Stimulated activated CD8-positive, alpha-beta memory T cell treated with anti-CD3 and anti-CD28 coated beads, Interleukin-7, amount 100 ng/mL, for 48 hours (primary cell): ENCODE results near the gene VPS9D1.
"Not testable (repeated sequence)": the region's sequence is repeated elsewhere in the genome, so short reads cannot be mapped to it uniquely, and the experiment has no call there.

Source experiments
- DNase-seq, 2 donors: peaks; one replicate each; pipeline ENCODE4 v3.0.0-alpha.2; 2020; ENCODE audit warnings: low read depth in 1 of 2; ENCODE audit errors: extremely low read depth in 1 of 2

VPS9D1 gene

DNA sequence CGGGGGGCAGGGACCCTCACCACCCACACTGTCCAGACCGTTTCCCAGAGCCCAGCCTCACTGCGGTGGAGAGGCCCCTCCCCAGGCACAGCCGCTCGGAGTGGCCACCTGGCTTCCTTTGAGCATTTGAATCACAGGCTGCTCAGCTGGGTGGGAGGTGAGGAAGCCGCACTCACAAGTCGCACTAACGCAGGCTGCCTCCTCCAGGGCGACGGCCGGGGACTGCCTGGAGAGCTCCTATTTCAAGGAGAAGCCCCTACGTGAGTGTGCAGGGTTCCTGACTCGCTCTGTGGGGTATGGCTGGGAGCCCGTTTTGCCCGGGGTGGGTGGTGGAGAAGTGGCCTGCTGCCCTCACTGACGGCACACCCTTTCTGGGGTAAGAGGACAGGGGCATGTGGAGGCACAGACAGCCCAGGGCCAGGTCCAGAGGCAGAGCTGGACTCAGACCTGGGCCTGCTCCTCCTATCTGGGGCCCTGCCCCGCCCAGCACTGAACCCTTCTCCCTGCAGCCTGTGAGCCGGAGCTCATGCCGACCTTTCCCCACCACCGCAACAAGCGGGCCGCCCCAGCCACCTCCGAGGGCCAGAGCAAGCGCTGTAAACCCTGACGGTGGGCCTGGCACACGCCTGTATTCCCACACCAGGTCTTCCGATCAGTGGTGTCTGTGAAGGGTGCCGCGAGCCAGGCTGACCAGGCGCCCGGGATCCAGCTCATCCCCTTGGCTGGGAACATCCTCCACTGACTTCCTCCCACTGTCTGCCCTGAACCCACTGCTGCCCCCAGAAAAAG lies 25.4 kb downstream of the VPS9D1 start:
- DNase-seq, result no peak

DNA sequence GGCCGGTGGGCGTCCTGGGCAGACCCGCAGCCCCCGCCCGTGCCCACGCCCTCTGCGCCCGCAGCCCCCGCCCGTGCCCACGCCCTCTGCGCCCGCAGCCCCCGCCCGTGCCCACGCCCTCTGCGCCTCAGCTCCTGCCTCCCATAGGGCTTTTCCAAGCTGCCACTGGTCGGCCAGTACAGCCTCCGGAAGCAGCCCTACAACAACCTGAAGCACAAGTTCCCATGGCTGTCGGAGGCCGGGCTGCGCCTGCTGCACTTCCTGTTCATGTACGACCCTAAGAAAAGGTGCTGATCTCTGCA lies 26.0 kb downstream of the VPS9D1 start:
- DNase-seq, result not testable (repeated sequence)

DNA sequence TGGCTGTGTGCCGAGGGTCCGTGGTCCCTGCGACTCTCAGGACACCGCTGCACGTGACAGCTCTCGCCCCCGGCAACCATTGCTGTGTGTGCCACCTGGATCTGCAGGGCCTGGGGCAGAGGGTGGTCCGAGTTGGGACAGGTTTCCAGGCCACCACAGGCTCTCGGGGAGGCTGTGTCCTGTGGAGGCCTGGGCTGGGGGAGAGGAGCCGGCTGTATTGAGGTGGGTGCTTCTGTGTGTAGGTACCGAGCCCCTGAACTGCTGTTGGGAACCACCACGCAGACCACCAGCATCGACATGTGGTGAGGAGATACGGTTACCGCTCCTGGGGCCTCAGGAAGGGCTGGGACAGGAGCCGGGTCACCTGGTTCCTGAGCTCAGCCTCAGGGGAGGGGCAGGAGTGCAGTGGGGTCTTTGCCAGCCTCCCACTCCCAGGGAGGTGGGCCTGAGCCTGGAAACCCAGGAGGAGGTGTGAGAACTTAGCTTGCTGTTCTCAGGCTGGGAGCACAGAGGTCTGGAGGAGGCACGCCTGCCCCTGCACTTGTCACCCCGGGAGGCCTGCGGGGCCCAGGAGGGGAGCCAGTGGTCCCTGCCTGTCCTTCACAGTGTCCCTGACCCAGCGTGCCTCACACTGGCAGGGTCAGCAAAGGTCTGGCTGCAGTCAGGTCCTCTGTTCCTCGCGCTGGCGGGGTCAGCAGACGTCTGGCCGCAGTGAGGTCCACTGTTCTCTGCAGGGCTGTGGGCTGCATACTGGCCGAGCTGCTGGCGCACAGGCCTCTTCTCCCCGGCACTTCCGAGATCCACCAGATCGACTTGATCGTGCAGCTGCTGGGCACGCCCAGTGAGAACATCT lies 26.5 kb downstream of the VPS9D1 start:
- DNase-seq, result no peak

DNA sequence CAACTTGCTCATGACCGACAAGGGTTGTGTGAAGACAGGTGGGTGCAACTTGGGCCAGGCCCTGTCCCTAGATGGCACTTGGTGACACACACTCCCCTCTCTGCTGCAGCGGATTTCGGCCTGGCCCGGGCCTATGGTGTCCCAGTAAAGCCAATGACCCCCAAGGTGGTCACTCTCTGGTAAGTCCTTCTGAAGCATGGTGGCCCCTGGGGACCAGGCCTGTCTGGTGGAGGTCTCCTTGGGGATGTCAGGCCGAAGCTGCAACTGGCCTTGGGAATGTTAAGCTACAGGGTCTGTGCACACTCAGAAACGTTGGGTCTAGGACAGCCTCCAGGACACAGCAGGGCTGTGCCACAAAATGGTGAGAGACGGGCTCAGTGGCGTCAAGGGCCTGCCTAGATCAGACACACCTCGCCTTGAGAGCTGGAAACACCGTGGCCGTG lies 27.4 kb downstream of the VPS9D1 start:
- DNase-seq, result no peak

DNA sequence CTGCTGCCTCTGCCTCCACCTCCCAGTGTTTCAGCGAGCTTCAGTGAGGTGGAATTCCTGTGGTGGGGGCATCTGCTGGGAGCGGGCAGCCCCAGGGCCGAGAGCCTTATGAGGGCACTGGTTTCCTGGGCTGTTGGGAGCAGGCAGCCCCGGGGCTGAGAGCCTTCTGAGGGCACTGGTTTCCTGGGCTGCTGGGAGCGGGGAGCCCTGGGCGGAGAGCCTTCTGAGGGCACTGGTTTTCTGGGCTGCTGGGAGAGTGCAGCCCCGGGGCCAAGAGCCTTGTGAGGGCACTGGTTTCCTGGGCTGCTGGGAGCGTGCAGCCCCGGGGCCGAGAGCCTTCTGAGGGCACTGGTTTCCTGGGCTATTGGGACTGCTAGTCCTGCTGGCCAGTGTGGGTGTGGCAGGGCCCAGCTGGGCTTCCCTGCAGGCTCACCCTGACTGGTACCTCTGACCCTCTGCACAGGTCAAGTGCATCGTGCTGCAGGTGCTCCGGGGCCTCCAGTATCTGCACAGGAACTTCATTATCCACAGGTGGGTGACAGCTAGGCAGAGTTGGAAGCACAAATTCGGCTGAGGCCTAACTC lies 28.6 kb downstream of the VPS9D1 start:
- no peak for DNase-seq

DNA sequence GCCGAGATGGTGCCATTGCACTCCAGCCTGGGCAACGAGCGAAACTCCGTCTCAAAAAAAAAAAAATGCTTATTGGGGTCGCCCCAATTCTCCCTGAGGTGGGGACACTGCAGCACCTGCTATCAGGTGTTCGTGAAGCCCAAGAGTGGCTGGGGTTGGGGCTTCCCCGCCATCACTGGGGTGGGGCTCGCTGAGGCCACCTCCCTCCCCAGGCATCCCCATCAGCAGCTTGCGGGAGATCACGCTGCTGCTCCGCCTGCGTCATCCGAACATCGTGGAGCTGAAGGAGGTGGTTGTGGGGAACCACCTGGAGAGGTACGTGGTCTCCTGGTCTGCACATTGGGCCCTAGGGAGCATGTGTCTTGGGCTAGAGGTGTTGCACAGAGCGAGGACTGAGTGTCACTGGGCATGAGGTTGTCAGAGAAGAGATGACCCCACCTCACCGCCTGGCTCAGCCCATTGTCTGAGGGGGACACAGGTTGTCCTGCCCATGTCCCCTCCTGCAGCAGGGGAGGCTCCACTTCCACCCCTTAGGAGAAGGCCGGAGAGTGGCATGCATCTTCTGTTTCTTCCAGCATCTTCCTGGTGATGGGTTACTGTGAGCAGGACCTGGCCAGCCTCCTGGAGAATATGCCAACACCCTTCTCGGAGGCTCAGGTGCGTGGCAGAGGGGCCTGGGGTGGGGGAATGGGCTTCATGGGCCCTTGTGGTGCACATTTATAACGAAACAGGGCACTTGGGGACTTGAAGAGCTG lies 29.3 kb downstream of the VPS9D1 start:
- no peak for DNase-seq

- DNase-seq, result no peak
Observed at GRCh38 chr16:89690392-89690901, 30.3 kb downstream of the VPS9D1 start.

- not testable (repeated sequence) for DNase-seq
Observed at GRCh38 chr16:89689621-89690020, 31.1 kb downstream of the VPS9D1 start.

DNA sequence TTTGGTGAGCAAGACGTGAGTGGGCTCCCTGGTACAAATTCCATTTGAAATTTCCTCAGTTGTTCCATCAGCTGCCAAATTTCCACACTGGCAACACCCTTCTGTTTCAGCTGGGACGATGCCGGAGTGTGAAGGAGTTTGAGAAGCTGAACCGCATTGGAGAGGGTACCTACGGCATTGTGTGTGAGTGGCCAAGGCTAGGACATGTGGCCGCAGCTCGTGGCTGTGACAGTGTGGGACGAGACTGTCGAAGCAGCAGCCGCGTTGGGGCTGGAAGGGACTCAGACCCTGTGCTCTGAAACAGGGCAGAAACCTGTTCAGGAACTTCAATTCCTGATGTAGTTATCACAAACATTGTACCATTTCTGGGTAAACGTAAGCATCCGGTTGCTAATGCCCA lies 31.6 kb downstream of the VPS9D1 start:
- no peak for DNase-seq

DNA sequence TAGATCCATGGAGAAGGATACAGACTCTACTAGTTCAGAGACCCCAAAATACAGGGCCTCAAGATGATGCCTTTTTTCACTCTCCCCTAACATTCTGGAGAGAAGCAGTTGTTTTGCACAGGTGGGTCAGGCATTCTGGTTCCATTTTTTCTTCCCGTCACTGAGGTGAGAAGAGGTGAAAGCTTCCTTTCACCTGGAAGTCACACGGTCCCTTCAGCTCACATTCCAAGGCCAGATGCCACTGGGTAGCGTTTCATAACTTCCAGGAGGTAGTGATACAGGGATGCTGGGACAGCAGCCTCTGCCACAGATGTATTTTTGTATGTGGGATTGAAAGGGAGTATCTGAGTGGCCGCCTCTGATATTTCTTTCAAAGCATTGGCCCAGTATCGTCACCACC lies 32.3 kb downstream of the VPS9D1 start:
- DNase-seq, result no peak

DNA sequence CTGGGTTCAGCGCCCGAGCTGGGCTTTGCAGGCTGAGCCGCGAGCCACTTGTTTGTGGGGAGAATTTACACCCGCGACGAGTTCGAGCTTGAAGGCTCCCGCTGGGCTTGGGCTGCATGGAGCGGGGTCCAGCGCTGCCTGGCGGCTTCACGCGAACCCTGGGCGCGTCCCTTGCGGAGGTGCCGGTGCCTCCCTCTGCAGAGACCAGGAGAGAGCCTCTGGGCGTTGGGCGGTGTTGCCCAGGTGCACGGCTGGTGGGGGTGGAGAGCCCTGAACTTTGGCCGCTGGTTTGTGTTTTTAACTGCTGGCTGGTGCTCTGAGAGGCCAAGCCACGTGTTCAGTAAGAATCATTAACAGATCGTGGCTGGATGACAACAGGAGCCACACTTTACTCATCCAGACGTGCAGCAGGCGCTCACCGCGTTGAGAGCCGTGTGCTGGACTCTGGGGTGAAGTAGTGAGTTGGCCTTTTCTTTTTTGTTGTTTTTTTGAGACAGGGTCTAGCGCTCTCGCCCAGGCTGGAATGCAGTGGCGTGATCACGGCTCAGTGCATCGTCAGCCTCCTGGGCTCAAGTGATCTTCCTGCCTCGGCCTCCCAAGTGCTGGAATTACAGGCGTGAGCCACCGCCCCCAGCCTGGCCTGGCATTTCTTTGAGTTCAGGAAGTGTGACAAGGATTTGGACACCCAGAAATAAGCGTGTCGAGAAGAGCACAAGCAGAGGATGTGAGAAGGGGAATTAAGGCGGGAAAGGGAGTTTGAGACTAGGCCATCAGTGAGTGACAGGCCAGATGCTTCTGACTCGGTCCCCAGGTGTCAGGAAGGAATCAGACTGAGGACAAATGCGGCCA lies 33.4 kb downstream of the VPS9D1 start:
- no peak for DNase-seq

- DNase-seq, result peak; percentile 73 to 83
Observed at GRCh38 chr16:89686520-89687091, 34.1 kb downstream of the VPS9D1 start, which contains the start of gene CDK10. TSS of gene CDK10 (plus strand) at chr16:89686689. CDS start at chr16:89686711, 22 bp downstream.

DNA sequence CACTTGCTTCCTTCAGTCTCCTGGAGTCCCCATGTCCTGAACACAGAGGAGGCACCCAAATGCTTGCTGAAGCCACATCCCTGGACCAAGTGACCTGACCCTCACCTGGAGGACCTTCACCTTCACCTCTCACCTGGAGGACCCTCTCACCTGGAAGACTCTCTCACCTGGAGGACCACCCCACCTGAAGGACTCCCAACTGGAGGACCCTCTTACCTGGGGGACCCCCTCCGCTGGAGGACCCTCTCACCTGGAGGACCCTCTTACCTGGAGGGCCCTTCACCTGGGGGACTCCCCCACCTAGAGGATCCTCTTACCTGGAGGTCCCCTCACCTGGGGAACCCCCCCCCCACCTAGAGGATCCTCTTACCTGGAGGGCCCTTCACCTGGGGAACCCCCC lies 34.8 kb downstream of the VPS9D1 start:
- DNase-seq, result no peak

GRCh38 chr16:89678258-89678657 lies 42.4 kb downstream of the VPS9D1 start:
- DNase-seq, result no peak

DNA sequence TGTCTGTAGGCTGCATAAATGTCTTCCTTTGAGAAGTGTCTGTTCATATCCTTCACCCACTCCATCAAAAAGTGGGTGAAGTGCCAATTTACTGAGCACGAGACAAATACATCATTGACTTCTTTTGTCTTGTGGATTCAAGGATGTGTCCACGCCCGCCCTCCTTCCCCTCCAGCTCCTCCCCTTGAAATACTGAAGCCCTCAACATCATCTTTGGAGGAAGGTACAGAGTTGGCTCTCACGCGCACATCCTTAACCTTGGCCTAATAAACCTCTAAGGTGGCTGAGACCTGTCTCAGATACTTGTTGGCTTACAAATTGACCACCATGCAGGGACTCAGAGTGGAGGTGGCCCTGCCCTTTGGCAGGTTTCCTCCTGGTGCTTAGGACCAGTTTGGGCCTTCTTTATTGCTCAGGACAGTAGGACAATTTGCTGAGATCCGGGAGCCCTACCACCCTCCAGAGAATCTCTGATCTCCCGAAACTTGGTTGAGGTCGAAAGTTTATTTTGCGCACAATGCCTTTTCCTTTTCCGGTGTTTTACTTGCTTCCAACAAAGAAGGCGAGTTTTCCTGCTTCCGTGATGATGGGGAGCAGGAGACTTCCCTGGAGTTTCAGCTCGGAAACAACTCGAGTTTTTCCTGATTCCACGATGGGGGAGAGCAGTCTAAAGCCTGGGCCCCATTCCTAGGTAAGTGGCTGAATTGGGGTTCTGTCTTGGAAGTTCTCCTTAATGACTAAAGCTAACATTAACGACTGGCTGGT lies 48.3 kb downstream of the VPS9D1 start:
- DNase-seq, result no peak

GRCh38 chr16:89671565-89671964 lies 49.1 kb downstream of the VPS9D1 start:
- not testable (repeated sequence) for DNase-seq

DNA sequence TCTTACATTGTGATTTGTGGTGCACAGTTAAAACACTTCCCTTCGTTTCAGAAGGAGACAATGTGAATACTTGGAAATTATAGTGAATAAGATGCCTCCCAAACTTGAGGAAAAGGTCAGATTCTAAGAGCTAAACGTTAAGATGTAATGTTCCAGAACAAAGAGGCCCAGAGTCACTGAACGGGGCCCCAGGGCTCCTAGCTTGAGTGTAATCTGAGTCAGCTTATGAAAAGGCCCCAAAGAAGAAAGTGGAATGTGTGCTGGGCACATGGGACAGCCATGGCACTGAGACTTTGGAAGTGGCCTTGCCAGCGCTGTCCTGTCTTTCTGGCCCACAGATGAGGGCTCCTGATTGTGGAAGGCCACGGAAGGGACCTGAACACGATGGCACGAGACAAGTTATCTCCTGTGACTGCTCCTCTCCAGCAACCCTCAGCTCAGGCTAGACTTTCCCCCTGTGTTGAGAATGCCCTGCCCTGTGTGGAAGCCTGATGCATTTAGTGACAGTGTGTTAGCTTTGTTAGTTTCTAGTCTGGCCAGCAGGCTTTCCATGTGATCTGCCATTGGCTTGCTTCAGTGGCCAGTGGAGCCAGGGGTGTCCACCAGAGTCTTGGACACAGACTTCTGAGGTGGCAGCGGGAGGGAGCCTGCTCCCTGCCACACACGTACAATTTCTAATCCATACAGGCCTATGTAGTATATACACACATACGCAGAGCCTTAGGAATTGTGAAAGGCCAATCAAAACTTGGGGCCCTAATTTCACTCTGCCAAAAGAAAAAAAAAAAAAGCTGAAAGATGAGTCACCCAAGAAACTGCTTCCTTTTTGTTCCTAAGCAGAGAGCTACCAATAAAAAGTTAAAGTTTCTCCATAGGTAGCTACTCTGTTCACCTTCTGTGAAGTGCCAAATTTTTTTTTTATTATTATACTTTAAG lies 49.9 kb downstream of the VPS9D1 start:
- DNase-seq, result no peak

DNA sequence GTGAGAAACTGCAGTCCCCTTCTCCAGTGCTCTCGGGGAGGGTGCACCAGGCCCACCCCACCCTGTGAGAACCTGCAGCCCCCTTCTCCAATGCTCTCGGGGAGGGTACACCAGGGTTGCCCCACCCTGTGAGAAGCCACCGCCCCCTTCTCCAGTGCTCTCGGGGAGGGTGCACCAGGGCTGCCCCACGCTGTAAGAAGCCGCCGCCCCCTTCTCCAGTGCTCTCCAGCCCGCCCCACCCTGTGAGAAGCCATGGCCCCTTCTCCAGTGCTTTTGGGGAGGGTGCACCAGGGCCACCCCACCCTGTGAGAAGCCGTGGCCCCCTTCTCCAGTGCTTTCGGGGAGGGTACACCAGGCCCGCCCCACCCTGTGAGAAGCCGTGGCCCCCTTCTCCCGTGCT lies 50.9 kb downstream of the VPS9D1 start:
- no peak for DNase-seq
